Germinal center (tissue), 1 donor: Measurements from ENCODE around the gene TBX3.

Experiments used
- DNase-seq: peaks from one replicate; pipeline ENCODE4 v3.0.0; 2012; ENCODE audit warnings: mixed read lengths, low spot score

The TBX3 gene

GRCh38 chr12:114682785-114683708 is 928 bp downstream of the TBX3 start:
- no peak for DNase-seq

- DNase-seq: no peak
Measured at GRCh38 chr12:114682106-114682784, 1.7 kb downstream of the TBX3 start.

GRCh38 chr12:114681116-114681871 is 2.7 kb downstream of the TBX3 start:
- no peak for DNase-seq

- DNase-seq: no peak
Measured at GRCh38 chr12:114680604-114681069, 3.3 kb downstream of the TBX3 start.

GRCh38 chr12:114679942-114680341 is 4.0 kb downstream of the TBX3 start:
- no peak for DNase-seq

GRCh38 chr12:114679452-114679875 is 4.5 kb downstream of the TBX3 start:
- DNase-seq: no peak

- DNase-seq: no peak
Measured at GRCh38 chr12:114678718-114679117, 5.3 kb downstream of the TBX3 start.

GRCh38 chr12:114678028-114678427 is 5.9 kb downstream of the TBX3 start:
- no peak for DNase-seq

- no peak for DNase-seq
Measured at GRCh38 chr12:114676142-114676741, 7.7 kb downstream of the TBX3 start.

GRCh38 chr12:114674251-114675047 is 9.5 kb downstream of the TBX3 start:
- DNase-seq: no peak

GRCh38 chr12:114673901-114674250 is 10.1 kb downstream of the TBX3 start:
- no peak for DNase-seq

GRCh38 chr12:114673169-114673833 is 10.7 kb downstream of the TBX3 start:
- DNase-seq: no peak

GRCh38 chr12:114672817-114673168 is 11.2 kb downstream of the TBX3 start:
- no peak for DNase-seq

GRCh38 chr12:114671443-114672411 is 12.2 kb downstream of the TBX3 start:
- DNase-seq: no peak

- no peak for DNase-seq
Measured at GRCh38 chr12:114671066-114671442, 12.9 kb downstream of the TBX3 start.

- no peak for DNase-seq
Measured at GRCh38 chr12:114670291-114670980, 13.5 kb downstream of the TBX3 start.

- no peak for DNase-seq
Measured at GRCh38 chr12:114669401-114670290, 14.3 kb downstream of the TBX3 start.

GRCh38 chr12:114668886-114669288 is 15.1 kb downstream of the TBX3 start:
- DNase-seq: no peak
